Psoas muscle (tissue), 8 donors: Measurements from ENCODE around the gene STARD5. TPM values are rescaled to one million over a fixed set of nuclear protein-coding genes. Genes with fewer than 3 reads are reported as not detected.

Experiments
- ATAC-seq, 4 donors: fragments of 200-7000 bp; cut with Tn5 transposase; one replicate each; pipeline ENCODE4 v1.9.1; 2020; ENCODE audit warnings: moderate library complexity in 3 of 4, mild to moderate bottlenecking in 2 of 4
- DNase-seq, 2 donors: peaks; one replicate each; pipeline ENCODE4 v3.0.0-alpha.2; 2020
- H3K27ac ChIP-seq: fragments of 200-600 bp; one replicate; pipeline ENCODE4 v1.8.0; 2022
- H3K27me3 ChIP-seq, 3 donors: fragments of 200-600 bp in 1 of 3; one replicate each; pipeline versions ENCODE4 v1.6.1 to v1.8.0; 2013 to 2022; ENCODE audit warnings: low read length in 2 of 3, mild to moderate bottlenecking in 2 of 3, moderate library complexity in 1 of 3; ENCODE audit not compliant: insufficient read depth in 3 of 3
- H3K36me3 ChIP-seq, 2 donors: fragments of 200-600 bp in 1 of 2; one replicate each; pipeline versions ENCODE4 v1.6.1 to v1.8.0; 2013 to 2022; ENCODE audit warnings: low read depth in 1 of 2, mild to moderate bottlenecking in 1 of 2, moderate library complexity in 1 of 2; ENCODE audit not compliant: insufficient read depth in 1 of 2
- H3K4me1 ChIP-seq: fragments of 200-600 bp; one replicate; pipeline ENCODE4 v1.8.0; 2022
- H3K4me3 ChIP-seq: fragments of 200-600 bp; one replicate; pipeline ENCODE4 v1.8.0; 2022; ENCODE audit warnings: mild to moderate bottlenecking
- H3K9me3 ChIP-seq: fragments of 200-600 bp; one replicate; pipeline ENCODE4 v1.8.0; 2022
- CTCF ChIP-seq: fragments of 200-600 bp; IDR thresholded peaks from one replicate; pipeline ENCODE4 v1.8.0; 2022; ENCODE audit warnings: antibody characterized with exemption
- WGBS, 3 donors: extraction: QIAGEN DNeasy Blood & Tissue Kit; methylation state at CpG; one replicate each; pipeline versions ENCODE4 v1.1.6 to v1.1.7; 2013; 5-methylcytosine and 5-hydroxymethylcytosine counted together
- intact Hi-C, 2 donors: fragments of 100-400 bp; cut with DNase I; formaldehyde crosslinking; loops; one replicate each; pipeline versions ENCODE4 v1.11.0 to v1.14.2; 2022
- long read RNA-seq, 2 donors: library from polyadenylated mRNA; unstranded; transcript quantifications; one replicate each; pipeline ENCODE4 v2.0.0, GENCODE V29; 2021
- polyA plus RNA-seq, 3 donors: library from polyadenylated mRNA; stranded (reverse); fragments of 200-250 nt; gene quantifications; one replicate each; pipeline ENCODE4 v1.2.3, GENCODE V29; 2013
- total RNA-seq, 4 donors: library from RNA; stranded (reverse); fragmentation: NEBNext Ultra II Directional in 2 of 4; extraction: Animal tissue kit (Norgen Biotek cat#: 25700) in 2 of 4; gene quantifications; one replicate each; pipeline versions ENCODE4 v1.2.1 to v1.2.4, GENCODE V29; 2021 to 2023
- donor health status: healthy with polysubstance abuse.
- donor health status: DM: no; HTN: no; CAD: no; lungs with moderate emphysema.
- donor health status: Bipolar disorder and iron deficiency.
- donor health status: healthy.
- donor health status: DM: yes; HTN: yes; CAD: no.
- donor health status: DM: no; HTN: no; CAD: no.
- donor health status: DM: no; HTN: no; CAD: no.
- donor health status: DM: yes; HTN: yes; CAD: no.

STARD5 gene
- 1 to 10 TPM in 2 of 4 donors, under 1 TPM in 2; 0.25 to 1.9 (median 0.92) TPM for total RNA-seq
- under 1 TPM; 0.49 to 0.64 (median 0.55) TPM for polyA plus RNA-seq
- long read RNA-seq, donor 1 = 0 reads
- long read RNA-seq, donor 2 = 0 reads

GRCh38 chr15:81323944-81324881 lies at the start of gene STARD5:
Gene STARD5, minus strand, starts transcription at chr15:81324141. Its CDS starts 42 bp downstream, at chr15:81324099.
- 1 to 2% (median 1%) methylated on average over 67 of the region's 67 CpGs for WGBS, 3 donors
- H3K4me1 ChIP-seq = no peaks in the 10 kb centered on the region
- ATAC-seq = peak; percentile 100
- H3K4me3 ChIP-seq = peak within 1 kb of the TSS; percentile 84
- TF ChIP-seq CTCF = no peak
- H3K27ac ChIP-seq = no peak within 1 kb of the TSS
- intact Hi-C loops = no loop called here
- no peaks in the 10 kb centered on the region for H3K9me3 ChIP-seq
- no peaks in the 10 kb centered on the region for H3K27me3 ChIP-seq
- peak; percentile 99 for DNase-seq
- no peaks in the 10 kb centered on the region for H3K36me3 ChIP-seq

- ATAC-seq = no peak
- WGBS, 3 donors = 75 to 79% (median 76%) methylated on average over 5 of the region's 5 CpGs
- intact Hi-C loops = no loop called here
Measured at GRCh38 chr15:81373176-81373575, 49.2 kb upstream of the STARD5 start.

GRCh38 chr15:81372575-81372974 lies 48.6 kb upstream of the STARD5 start:
- intact Hi-C loops = no loop called here
- no peak for TF ChIP-seq CTCF
- no peaks in the 10 kb centered on the region for H3K36me3 ChIP-seq

More at GRCh38 chr15:81373176-81373575, 49.2 kb upstream of the STARD5 start:
- no peaks in the 10 kb centered on the region for H3K4me1 ChIP-seq
- TF ChIP-seq CTCF = no peak
- H3K36me3 ChIP-seq = no peaks in the 10 kb centered on the region
- no peak overlapping the region for H3K4me3 ChIP-seq
- no peak for DNase-seq
- no peaks in the 10 kb centered on the region for H3K9me3 ChIP-seq
- H3K27ac ChIP-seq = no peak overlapping the region
- H3K27me3 ChIP-seq = peaks cover 0 to 5% (median 0%) of the 10 kb centered on the region in 3 donors

GRCh38 chr15:81363718-81364500 lies 40.0 kb upstream of the STARD5 start:
- TF ChIP-seq CTCF = no peak
- Histone ChIP-seq H3K36me3 (no peaks in the 10 kb centered on the region), H3K4me3 (no peak overlapping the region), H3K27me3 (peaks cover 0 to 5% (median 0%) of the 10 kb centered on the region in 3 donors), H3K27ac (no peak overlapping the region), H3K4me1 (no peaks in the 10 kb centered on the region), H3K9me3 (no peaks in the 10 kb centered on the region)
- WGBS, 3 donors = 58 to 72% (median 60%) methylated on average over 5 of the region's 5 CpGs
- ATAC-seq (no peak), DNase-seq (no peak)
- intact Hi-C loops = no loop called here

More at GRCh38 chr15:81372575-81372974, 48.6 kb upstream of the STARD5 start:
- 66 to 80% (median 72%) methylated on average over 3 of the region's 3 CpGs for WGBS, 3 donors
- no peak for DNase-seq
- Histone ChIP-seq H3K27ac (no peak overlapping the region), H3K9me3 (no peaks in the 10 kb centered on the region), H3K27me3 (peaks cover 0 to 5% (median 0%) of the 10 kb centered on the region in 3 donors), H3K4me3 (no peak overlapping the region), H3K4me1 (no peaks in the 10 kb centered on the region)
- no peak for ATAC-seq
